ENCODE results near the gene KCNC3. TPM values are rescaled to one million over a fixed set of nuclear protein-coding genes. Genes with fewer than 3 reads are reported as not detected.
A peak's percentile ranks its signal among the peaks of the same experiment; 100 is the strongest.
"Not testable (repeated sequence)": the region's sequence is repeated elsewhere in the genome, so short reads cannot be mapped to it uniquely, and the experiment has no call there.

The KCNC3 gene
- total and polyA plus RNA-seq, 2 experiments from 2014 or later = 0.40 to 1.6 TPM

DNA sequence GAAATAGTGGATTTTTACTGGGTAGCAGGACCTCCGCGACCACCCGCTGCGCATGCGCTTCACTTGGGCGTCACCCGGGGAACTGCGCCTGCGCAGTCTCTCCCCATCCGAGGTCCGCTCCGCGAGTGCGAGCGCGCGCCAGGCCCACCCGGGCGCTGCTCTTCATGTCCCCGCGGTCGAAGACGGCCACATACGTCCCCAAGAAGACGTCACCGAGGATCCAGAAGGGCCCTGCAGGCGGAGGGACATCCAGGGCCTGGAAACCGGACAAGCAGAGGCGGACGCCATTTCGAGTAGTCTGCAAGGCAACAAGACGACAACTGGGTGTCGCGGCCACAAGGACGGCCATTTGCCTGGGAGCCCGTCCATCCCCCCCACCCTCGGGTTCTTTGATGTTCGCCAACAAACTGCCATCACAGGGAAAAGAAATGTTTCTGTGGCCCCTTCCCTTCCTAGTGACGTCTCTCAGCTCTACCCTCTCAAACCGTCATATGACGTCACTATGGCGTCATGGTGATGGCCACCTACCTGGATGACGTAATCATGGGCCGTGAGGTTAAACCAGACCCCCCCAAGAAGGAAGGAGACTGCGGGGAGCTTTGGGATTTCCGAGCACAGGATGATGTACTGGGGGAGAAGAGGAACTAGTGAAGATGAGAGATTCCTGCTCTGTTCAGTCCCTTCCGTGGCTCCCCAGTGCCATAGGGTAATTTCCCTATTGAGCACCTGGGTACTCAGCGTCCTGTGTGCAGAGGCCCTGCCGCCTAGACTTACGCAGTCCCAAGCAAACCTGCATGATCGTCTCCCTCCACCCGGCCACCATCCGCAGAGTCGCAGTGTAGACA lies 29.5 kb upstream of the KCNC3 start:
- Histone ChIP-seq H3K4me3 (no peak overlapping the region), H3K27me3 (no peaks in the 10 kb centered on the region), H2AFZ (no peak overlapping the region), H3K4me1 (ENCODE audit: insufficient read depth) (no peaks in the 10 kb centered on the region), H3K27ac (no peak overlapping the region), H3K9me2 (replicated peaks; ENCODE audit: insufficient read depth) (no peaks in the 10 kb centered on the region), H3K79me2 (no peaks in the 10 kb centered on the region), H3K36me3 (replicated peaks; ENCODE audit: insufficient read depth, low read depth) (no peaks in the 10 kb centered on the region), H3K9me3 (ENCODE audit: low read depth) (no peaks in the 10 kb centered on the region), H4K20me1 (ENCODE audit: insufficient read depth, poor library complexity, severe bottlenecking) (no peaks in the 10 kb centered on the region), H3K4me2 (no peak overlapping the region)
- TF ChIP-seq EZH2 (IDR thresholded peaks at IDR 0.05; ENCODE audit: borderline replicate concordance) (no peak), CTCF (IDR thresholded peaks at IDR 0.05; ENCODE audit: poor library complexity) (no peak), EZH2phosphoT487 (IDR thresholded peaks at IDR 0.05; ENCODE audit: low read depth, severe bottlenecking, unreplicated experiment) (no peak)
- no peak for DNase-seq (ENCODE audit: low spot score)
- 96% methylated on average over 44 of the region's 54 CpGs for WGBS (ENCODE audit: low lambda C conversion rate, missing lambda C conversion rate)

GRCh38 chr19:50357178-50358100 lies 28.3 kb upstream of the KCNC3 start:
- no peaks in the 10 kb centered on the region for H3K27me3 ChIP-seq
- H3K4me1 ChIP-seq (ENCODE audit: insufficient read depth) = no peaks in the 10 kb centered on the region
- H3K4me2 ChIP-seq = peak overlapping the region; percentile 64
- WGBS (ENCODE audit: low lambda C conversion rate, missing lambda C conversion rate) = 74% methylated on average over 53 of the region's 54 CpGs
- H3K79me2 ChIP-seq = no peaks in the 10 kb centered on the region
- H2AFZ ChIP-seq = no peak overlapping the region
- no peaks in the 10 kb centered on the region for H3K9me2 ChIP-seq (replicated peaks; ENCODE audit: insufficient read depth)
- no peak overlapping the region for H3K27ac ChIP-seq
- peak; percentile 62 for DNase-seq (ENCODE audit: low spot score)
- TF ChIP-seq CTCF (IDR thresholded peaks at IDR 0.05; ENCODE audit: poor library complexity) (peak; percentile 78), EZH2phosphoT487 (IDR thresholded peaks at IDR 0.05; ENCODE audit: low read depth, severe bottlenecking, unreplicated experiment) (no peak)
- no peaks in the 10 kb centered on the region for H3K9me3 ChIP-seq (ENCODE audit: low read depth)
- no peaks in the 10 kb centered on the region for H3K36me3 ChIP-seq (replicated peaks; ENCODE audit: insufficient read depth, low read depth)
- no peaks in the 10 kb centered on the region for H4K20me1 ChIP-seq (ENCODE audit: insufficient read depth, poor library complexity, severe bottlenecking)
- no peak overlapping the region for H3K4me3 ChIP-seq

DNA sequence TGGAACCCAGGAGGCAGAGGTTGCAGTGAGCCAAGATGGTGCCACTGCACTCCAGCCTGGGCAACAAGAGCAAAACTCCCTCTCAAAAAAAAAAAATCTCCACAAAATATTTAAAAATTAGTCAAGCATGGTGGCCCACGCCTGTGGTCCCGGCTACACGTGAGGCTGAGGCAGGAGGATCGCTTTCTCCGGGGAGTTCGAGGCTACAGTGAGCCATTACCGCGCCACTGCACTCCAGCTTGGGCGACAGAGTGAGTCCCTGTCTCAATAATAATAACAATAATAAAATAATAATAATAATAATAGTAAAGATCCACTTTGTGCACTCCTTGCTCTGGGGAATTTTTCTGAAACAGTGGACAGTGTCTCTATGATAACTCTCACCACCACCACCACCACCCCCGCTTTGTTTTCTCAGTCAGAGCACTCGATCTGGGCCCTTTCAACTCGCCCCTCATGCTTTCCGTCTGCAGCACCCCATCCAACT lies 27.6 kb upstream of the KCNC3 start:
- Histone ChIP-seq H3K4me3 (no peak overlapping the region), H3K79me2 (no peaks in the 10 kb centered on the region), H3K36me3 (replicated peaks; ENCODE audit: insufficient read depth, low read depth) (no peaks in the 10 kb centered on the region), H3K9me2 (replicated peaks; ENCODE audit: insufficient read depth) (no peaks in the 10 kb centered on the region), H3K4me2 (no peak overlapping the region), H3K4me1 (ENCODE audit: insufficient read depth) (no peaks in the 10 kb centered on the region), H3K27me3 (no peaks in the 10 kb centered on the region), H2AFZ (no peak overlapping the region), H3K9me3 (ENCODE audit: low read depth) (no peaks in the 10 kb centered on the region), H3K27ac (no peak overlapping the region), H4K20me1 (ENCODE audit: insufficient read depth, poor library complexity, severe bottlenecking) (no peaks in the 10 kb centered on the region)
- no peak for TF ChIP-seq CTCF (IDR thresholded peaks at IDR 0.05; ENCODE audit: poor library complexity)
- no peak for TF ChIP-seq EZH2phosphoT487 (IDR thresholded peaks at IDR 0.05; ENCODE audit: low read depth, severe bottlenecking, unreplicated experiment)
- TF ChIP-seq EZH2 (IDR thresholded peaks at IDR 0.05; ENCODE audit: borderline replicate concordance) = no peak
- WGBS (ENCODE audit: low lambda C conversion rate, missing lambda C conversion rate) = 49% methylated on average over 13 of the region's 13 CpGs
- no peak for DNase-seq (ENCODE audit: low spot score)

DNA sequence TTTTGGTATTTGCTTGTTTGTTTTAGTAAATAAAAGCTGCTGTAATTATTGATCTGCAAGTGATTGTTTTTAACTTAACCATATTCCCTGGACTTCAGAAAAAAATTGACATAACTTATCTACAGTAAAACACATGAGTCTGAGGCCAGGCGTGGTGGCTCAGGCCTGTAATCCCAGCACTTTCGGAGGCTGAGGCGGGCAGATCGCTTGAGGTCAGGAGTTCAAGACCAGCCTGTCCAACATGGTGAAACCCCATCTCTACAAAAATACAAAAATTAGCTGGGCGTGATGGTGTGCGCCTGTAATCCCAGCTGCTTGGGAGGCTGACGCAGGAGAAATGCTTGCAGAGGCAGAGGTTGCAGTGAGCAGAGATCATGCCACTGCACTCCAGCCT lies 24.3 kb upstream of the KCNC3 start:
- H3K27me3 ChIP-seq; DNase-seq (ENCODE audit: low spot score); H2AFZ ChIP-seq; H3K27ac ChIP-seq; H3K9me3 ChIP-seq (ENCODE audit: low read depth); H3K36me3 ChIP-seq (replicated peaks; ENCODE audit: insufficient read depth, low read depth); H4K20me1 ChIP-seq (ENCODE audit: insufficient read depth, poor library complexity, severe bottlenecking); H3K79me2 ChIP-seq; H3K4me3 ChIP-seq; H3K9me2 ChIP-seq (replicated peaks; ENCODE audit: insufficient read depth); H3K4me2 ChIP-seq; H3K4me1 ChIP-seq (ENCODE audit: insufficient read depth): not testable (repeated sequence)
- 92% methylated on average over 7 of the region's 7 CpGs for WGBS (ENCODE audit: low lambda C conversion rate, missing lambda C conversion rate)
